IMR-90 (cell line): ENCODE data around the gene OSBPL8. TPM values are rescaled to one million over a fixed set of nuclear protein-coding genes. Genes with fewer than 3 reads are reported as not detected.

Experiments
- ATAC-seq: fragments of 200-7000 bp; cut with Tn5 transposase; 2 replicates; pipeline ENCODE4 v1.9.1; 2020; ENCODE audit warnings: low read depth, mild to moderate bottlenecking, moderate library complexity
- BruUV-seq: library from RNA; stranded (reverse); fragments of 400-500 nt; replicated peaks from 2 replicates; lab custom pipeline; 2021; lab: Mats Ljungman, UMichigan
- CTCF ChIA-PET: fragments of 300-600 bp; formaldehyde crosslinking; extraction: SDS; loops from one replicate; lab custom pipeline; 2021; ENCODE audit warnings: antibody characterized with exemption; lab: Yijun Ruan, JAX
- POLR2A ChIA-PET: fragments of 300-600 bp; sonication (Branson Sonifier 250); formaldehyde crosslinking; loops from one replicate; lab custom pipeline; 2022; ENCODE audit warnings: antibody characterized with exemption; ENCODE audit not compliant: unreplicated experiment; lab: Charles Lee
- DNase-seq: peaks from one replicate; pipeline ENCODE4 v3.0.0; 2013
- H2AFZ ChIP-seq: replicated peaks from 2 replicates; pipeline ENCODE3; 2013; ENCODE audit warnings: low read length, mild to moderate bottlenecking; ENCODE audit not compliant: poor library complexity
- H2AK5ac ChIP-seq: 2 replicates; pipeline ENCODE4 v1.6.1; 2013; ENCODE audit warnings: low read depth, low read length, inconsistent platforms
- H2AK9ac ChIP-seq: replicated peaks from 2 replicates; pipeline ENCODE3; 2013; ENCODE audit warnings: mild to moderate bottlenecking, low read depth, low read length, moderate library complexity; ENCODE audit not compliant: poor library complexity
- H2BK120ac ChIP-seq: 2 replicates; pipeline ENCODE4 v1.6.1; 2013; ENCODE audit warnings: low read depth, low read length, inconsistent platforms
- H2BK15ac ChIP-seq: 3 replicates; pipeline ENCODE4 v1.6.1; 2013; ENCODE audit warnings: low read depth, low read length, inconsistent platforms
- H2BK20ac ChIP-seq: 2 replicates; pipeline ENCODE4 v1.6.1; 2013; ENCODE audit warnings: low read depth, mild to moderate bottlenecking, inconsistent platforms, low read length, moderate library complexity
- H2BK5ac ChIP-seq: 2 replicates; pipeline ENCODE4 v1.6.1; 2013; ENCODE audit warnings: mild to moderate bottlenecking, low read depth, low read length, inconsistent platforms; ENCODE audit not compliant: poor library complexity, severe bottlenecking
- H3K14ac ChIP-seq: replicated peaks from 2 replicates; pipeline ENCODE4 v1.6.1; 2013; ENCODE audit warnings: low read depth, low read length, inconsistent platforms
- H3K18ac ChIP-seq: 2 replicates; pipeline ENCODE4 v1.6.1; 2013; ENCODE audit warnings: low read depth, low read length, control low read depth
- H3K23ac ChIP-seq: 2 replicates; pipeline ENCODE4 v1.6.1; 2013; ENCODE audit warnings: low read depth, low read length, inconsistent platforms
- H3K27ac ChIP-seq: 2 replicates; pipeline ENCODE4 v1.5.1; 2013; ENCODE audit warnings: mild to moderate bottlenecking, control low read depth, low read length; ENCODE audit not compliant: insufficient read depth
- H3K27me3 ChIP-seq: 2 replicates; pipeline ENCODE4 v1.6.1; 2013; ENCODE audit warnings: low read length; ENCODE audit not compliant: control insufficient read depth, insufficient read depth
- H3K36me3 ChIP-seq: 2 replicates; pipeline ENCODE4 v1.6.1; 2013; ENCODE audit warnings: low read length, mixed read lengths; ENCODE audit not compliant: control insufficient read depth, insufficient read depth
- H3K4ac ChIP-seq: 2 replicates; pipeline ENCODE4 v1.6.1; 2013; ENCODE audit warnings: low read depth, low read length, inconsistent platforms
- H3K4me1 ChIP-seq: 2 replicates; pipeline ENCODE4 v1.6.1; 2013; ENCODE audit warnings: low read length, mixed read lengths; ENCODE audit not compliant: control insufficient read depth, insufficient read depth
- H3K4me2 ChIP-seq: 2 replicates; pipeline ENCODE4 v1.6.1; 2013; ENCODE audit warnings: low read depth, mild to moderate bottlenecking, control low read depth, low read length, moderate library complexity
- H3K4me3 ChIP-seq: 2 replicates; pipeline ENCODE4 v1.5.1; 2013; ENCODE audit warnings: low read depth, mild to moderate bottlenecking, control low read depth, low read length, moderate library complexity; ENCODE audit not compliant: insufficient read depth
- H3K56ac ChIP-seq: 2 replicates; pipeline ENCODE4 v1.6.1; 2013; ENCODE audit warnings: low read length, inconsistent platforms; ENCODE audit not compliant: insufficient read depth; ENCODE audit errors: extremely low read depth
- H3K79me1 ChIP-seq, 2 experiments: 2 replicates each; pipeline ENCODE4 v1.6.1; 2013; ENCODE audit warnings: low read length in 2 of 2, inconsistent platforms in 1 of 2, low read depth in 1 of 2
- H3K9ac ChIP-seq: 2 replicates; pipeline ENCODE4 v1.6.1; 2013; ENCODE audit warnings: low read depth, low read length, control low read depth
- H3K9me1 ChIP-seq: 2 replicates; pipeline ENCODE4 v1.6.1; 2013; ENCODE audit warnings: low read length, inconsistent platforms; ENCODE audit not compliant: insufficient read depth
- H3K9me3 ChIP-seq: 2 replicates; pipeline ENCODE4 v1.6.1; 2013; ENCODE audit warnings: low read length; ENCODE audit not compliant: control insufficient read depth, insufficient read depth
- H4K20me1 ChIP-seq: 2 replicates; pipeline ENCODE4 v1.6.1; 2013; ENCODE audit warnings: low read length, inconsistent platforms; ENCODE audit not compliant: insufficient read depth
- H4K5ac ChIP-seq: 2 replicates; pipeline ENCODE4 v1.6.1; 2013; ENCODE audit warnings: mild to moderate bottlenecking, low read depth, low read length, control low read depth
- H4K8ac ChIP-seq, 2 experiments: 2 replicates each; pipeline ENCODE4 v1.6.1; 2013; ENCODE audit warnings: low read depth in 2 of 2, low read length in 2 of 2, control low read depth in 1 of 2, inconsistent platforms in 1 of 2
- H4K91ac ChIP-seq: 2 replicates; pipeline ENCODE4 v1.6.1; 2013; ENCODE audit warnings: low read depth, low read length, inconsistent platforms; ENCODE audit not compliant: insufficient read depth
- BHLHE40 ChIP-seq: fragments of 150-350 bp; IDR thresholded peaks from 2 replicates; pipeline ENCODE4 v1.6.1; 2016; ENCODE audit warnings: mild to moderate bottlenecking, low read depth, low read length
- CTCF ChIP-seq: conservative IDR thresholded peaks from 2 replicates; pipeline ENCODE4 v1.5.1; 2012; ENCODE audit warnings: mild to moderate bottlenecking, low read depth, low read length, improper control_type of control experiment
- ELK1 ChIP-seq: fragments of 150-350 bp; IDR thresholded peaks from 2 replicates; pipeline ENCODE4 v1.6.1; 2016; ENCODE audit warnings: low read depth, mild to moderate bottlenecking, low read length, moderate library complexity, borderline replicate concordance
- FOS ChIP-seq: fragments of 150-350 bp; IDR thresholded peaks from 2 replicates; pipeline ENCODE4 v1.6.1; 2016; ENCODE audit warnings: low read depth, low read length
- MXI1 ChIP-seq: IDR thresholded peaks from 2 replicates; pipeline ENCODE4 v1.6.1; 2012; ENCODE audit warnings: low read depth, mild to moderate bottlenecking, low read length, moderate library complexity, borderline replicate concordance
- POLR2A ChIP-seq: IDR thresholded peaks from 2 replicates; pipeline ENCODE4 v1.6.1; 2012; ENCODE audit warnings: mild to moderate bottlenecking, low read depth, low read length
- RFX5 ChIP-seq: IDR thresholded peaks from 2 replicates; pipeline ENCODE4 v1.8.0; 2012; ENCODE audit warnings: low read depth, mild to moderate bottlenecking, low read length, moderate library complexity
- USF2 ChIP-seq: fragments of 150-350 bp; IDR thresholded peaks from 2 replicates; pipeline ENCODE4 v1.6.1; 2017; ENCODE audit warnings: mild to moderate bottlenecking, antibody characterized with exemption, low read length, low read depth
- WGBS, 2 experiments: methylation state at CpG; one replicate each; pipeline versions ENCODE4 v1.1.5 to v1.1.7; 2013; ENCODE audit warnings: missing lambda C conversion rate in 2 of 2; ENCODE audit not compliant: insufficient read length in 1 of 2; ENCODE audit errors: extremely low coverage in 2 of 2; 5-methylcytosine and 5-hydroxymethylcytosine counted together
- dilution Hi-C: fragments of 300-500 bp; cut with HindIII; formaldehyde crosslinking; loops from one replicate; pipeline ENCODE4 v1.14.3; 2018; ENCODE audit warnings: low sequenced_read_pairs; ENCODE audit not compliant: unreplicated experiment
- in situ Hi-C: fragments of 300-500 bp; cut with MboI; formaldehyde crosslinking; loops from 3 replicates; pipeline ENCODE4 v1.14.3; 2019; ENCODE audit warnings: low sequenced_read_pairs, inconsistent platforms, mixed read lengths
- intact Hi-C: fragments of 100-400 bp; cut with micrococcal nuclease; formaldehyde crosslinking; loops from 2 replicates; pipeline ENCODE4 v1.10.0; 2022
- polyA plus RNA-seq, 3 experiments: library from polyadenylated mRNA; depleted of rRNA; stranded (reverse); fragments of >200 nt; gene quantifications; 2 replicates each; pipeline ENCODE4 v1.2.3, GENCODE V29; 2012; ENCODE audit warnings: low replicate concordance in 1 of 3
- total RNA-seq: library from RNA; depleted of rRNA; stranded (reverse); fragments of >200 nt; gene quantifications from 2 replicates; pipeline ENCODE4 v1.2.3, GENCODE V29; 2012

OSBPL8 gene
- total and polyA plus RNA-seq, 2 of the 4 experiments (the other 2 are of a cell fraction) = 17.8 to 24.2 TPM

- Histone ChIP-seq H2BK15ac (no peak overlapping the region), H3K4me2 (no peak overlapping the region), H3K23ac (no peak overlapping the region), H2BK120ac (no peak overlapping the region), H3K27ac (no peak overlapping the region), H3K18ac (no peak overlapping the region), H4K5ac (no peak overlapping the region), H3K9me3 (no peaks in the 10 kb centered on the region), H3K4me3 (no peak overlapping the region), H4K20me1 (no peaks in the 10 kb centered on the region), H3K9ac (no peak overlapping the region), H3K14ac (no peak overlapping the region), H3K4ac (no peak overlapping the region), H2BK5ac (no peak overlapping the region), H2AK9ac (no peak overlapping the region), H4K91ac (no peak overlapping the region), H2BK20ac (no peak overlapping the region), H2AFZ (no peak overlapping the region), H3K27me3 (no peaks in the 10 kb centered on the region), H4K8ac (no peak overlapping the region), H3K56ac (no peak overlapping the region), H3K79me1 (peaks cover 10 to 32% of the 10 kb centered on the region in 2 experiments; a peak in 3 of 4 replicates), H3K36me3 (peaks cover 7% of the 10 kb centered on the region; the same call in 1 of the 2 replicates), H3K4me1 (no peaks in the 10 kb centered on the region), H2AK5ac (no peak overlapping the region), H3K9me1 (no peaks in the 10 kb centered on the region; the same call in 1 of the 2 replicates)
- WGBS, 2 experiments = no CpG with 5 or more reads among the region's 2 CpGs
- no TSS peak for BruUV-seq
- in situ Hi-C loops (no loop called here), dilution Hi-C loops (no loop called here), intact Hi-C loops (no loop called here)
- TF ChIP-seq ELK1 = no peak
- TF ChIP-seq BHLHE40 = no peak
- TF ChIP-seq RFX5 = no peak
- no peak for TF ChIP-seq USF2
- TF ChIP-seq POLR2A = no peak
- no peak for TF ChIP-seq MXI1
- TF ChIP-seq CTCF = no peak
- no peak for TF ChIP-seq FOS
- ChIA-PET CTCF (no interaction called here), POLR2A (no interaction called here)
- DNase-seq = no peak
- no peak for ATAC-seq
Measured at GRCh38 chr12:76486011-76486410, 73.6 kb downstream of the OSBPL8 start.
